Measurements from ENCODE around the gene ZNF526.

Gene ZNF526

DNA sequence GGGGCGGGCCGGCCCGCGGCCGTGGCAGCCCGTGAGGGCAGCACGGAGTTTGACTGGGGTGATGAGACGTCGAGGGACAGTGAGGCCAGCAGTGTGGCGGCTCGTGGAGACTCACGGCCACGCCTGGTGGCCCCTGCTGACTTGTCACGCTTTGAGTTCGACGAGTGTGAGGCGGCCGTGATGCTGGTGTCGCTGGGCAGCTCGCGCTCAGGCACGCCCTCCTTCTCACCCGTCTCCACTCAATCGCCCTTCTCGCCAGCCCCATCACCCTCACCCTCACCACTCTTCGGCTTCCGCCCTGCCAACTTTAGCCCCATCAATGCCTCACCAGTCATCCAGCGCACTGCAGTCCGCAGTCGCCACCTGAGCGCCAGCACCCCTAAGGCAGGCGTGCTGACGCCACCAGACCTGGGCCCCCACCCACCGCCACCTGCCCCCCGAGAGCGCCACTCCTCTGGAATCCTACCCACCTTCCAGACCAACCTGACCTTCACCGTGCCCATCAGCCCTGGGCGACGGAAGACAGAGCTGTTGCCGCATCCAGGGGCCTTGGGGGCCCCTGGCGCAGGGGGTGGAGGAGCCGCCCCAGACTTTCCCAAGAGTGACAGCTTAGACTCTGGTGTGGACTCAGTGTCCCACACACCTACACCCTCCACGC, 53.4 kb downstream of the ZNF526 start:
- TF ChIP-seq, protein P1, sequence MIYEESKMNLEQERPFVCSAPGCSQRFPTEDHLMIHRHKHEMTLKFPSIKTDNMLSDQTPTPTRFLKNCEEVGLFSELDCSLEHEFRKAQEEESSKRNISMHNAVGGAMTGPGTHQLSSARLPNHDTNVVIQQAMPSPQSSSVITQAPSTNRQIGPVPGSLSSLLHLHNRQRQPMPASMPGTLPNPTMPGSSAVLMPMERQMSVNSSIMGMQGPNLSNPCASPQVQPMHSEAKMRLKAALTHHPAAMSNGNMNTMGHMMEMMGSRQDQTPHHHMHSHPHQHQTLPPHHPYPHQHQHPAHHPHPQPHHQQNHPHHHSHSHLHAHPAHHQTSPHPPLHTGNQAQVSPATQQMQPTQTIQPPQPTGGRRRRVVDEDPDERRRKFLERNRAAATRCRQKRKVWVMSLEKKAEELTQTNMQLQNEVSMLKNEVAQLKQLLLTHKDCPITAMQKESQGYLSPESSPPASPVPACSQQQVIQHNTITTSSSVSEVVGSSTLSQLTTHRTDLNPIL (CRISPR knock-in tag; IDR thresholded peaks at IDR 0.05; ENCODE audit: low read depth) = no peak
- TF ChIP-seq, protein P2, sequence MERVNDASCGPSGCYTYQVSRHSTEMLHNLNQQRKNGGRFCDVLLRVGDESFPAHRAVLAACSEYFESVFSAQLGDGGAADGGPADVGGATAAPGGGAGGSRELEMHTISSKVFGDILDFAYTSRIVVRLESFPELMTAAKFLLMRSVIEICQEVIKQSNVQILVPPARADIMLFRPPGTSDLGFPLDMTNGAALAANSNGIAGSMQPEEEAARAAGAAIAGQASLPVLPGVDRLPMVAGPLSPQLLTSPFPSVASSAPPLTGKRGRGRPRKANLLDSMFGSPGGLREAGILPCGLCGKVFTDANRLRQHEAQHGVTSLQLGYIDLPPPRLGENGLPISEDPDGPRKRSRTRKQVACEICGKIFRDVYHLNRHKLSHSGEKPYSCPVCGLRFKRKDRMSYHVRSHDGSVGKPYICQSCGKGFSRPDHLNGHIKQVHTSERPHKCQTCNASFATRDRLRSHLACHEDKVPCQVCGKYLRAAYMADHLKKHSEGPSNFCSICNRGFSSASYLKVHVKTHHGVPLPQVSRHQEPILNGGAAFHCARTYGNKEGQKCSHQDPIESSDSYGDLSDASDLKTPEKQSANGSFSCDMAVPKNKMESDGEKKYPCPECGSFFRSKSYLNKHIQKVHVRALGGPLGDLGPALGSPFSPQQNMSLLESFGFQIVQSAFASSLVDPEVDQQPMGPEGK (CRISPR knock-in tag; IDR thresholded peaks at IDR 0.05; ENCODE audit: borderline replicate concordance) = no peak
- no peak for TF ChIP-seq ARNTL (CRISPR knock-in tag; IDR thresholded peaks at IDR 0.05; ENCODE audit: borderline replicate concordance, low read depth)
- no peak for TF ChIP-seq ZC3H10 (CRISPR knock-in tag; IDR thresholded peaks at IDR 0.05)
- no peak for TF ChIP-seq ISL1 (CRISPR knock-in tag; IDR thresholded peaks at IDR 0.05)
- TF ChIP-seq PPARA (CRISPR knock-in tag; IDR thresholded peaks at IDR 0.05; ENCODE audit: borderline replicate concordance) = no peak
- TF ChIP-seq ZNF8 (CRISPR knock-in tag; IDR thresholded peaks at IDR 0.05) = no peak
- TF ChIP-seq, protein P3, sequence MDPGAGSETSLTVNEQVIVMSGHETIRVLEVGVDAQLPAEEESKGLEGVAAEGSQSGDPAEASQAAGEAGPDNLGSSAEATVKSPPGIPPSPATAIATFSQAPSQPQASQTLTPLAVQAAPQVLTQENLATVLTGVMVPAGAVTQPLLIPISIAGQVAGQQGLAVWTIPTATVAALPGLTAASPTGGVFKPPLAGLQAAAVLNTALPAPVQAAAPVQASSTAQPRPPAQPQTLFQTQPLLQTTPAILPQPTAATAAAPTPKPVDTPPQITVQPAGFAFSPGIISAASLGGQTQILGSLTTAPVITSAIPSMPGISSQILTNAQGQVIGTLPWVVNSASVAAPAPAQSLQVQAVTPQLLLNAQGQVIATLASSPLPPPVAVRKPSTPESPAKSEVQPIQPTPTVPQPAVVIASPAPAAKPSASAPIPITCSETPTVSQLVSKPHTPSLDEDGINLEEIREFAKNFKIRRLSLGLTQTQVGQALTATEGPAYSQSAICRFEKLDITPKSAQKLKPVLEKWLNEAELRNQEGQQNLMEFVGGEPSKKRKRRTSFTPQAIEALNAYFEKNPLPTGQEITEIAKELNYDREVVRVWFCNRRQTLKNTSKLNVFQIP (CRISPR knock-in tag; IDR thresholded peaks at IDR 0.05; ENCODE audit: borderline replicate concordance, low read depth) = no peak
- TF ChIP-seq TSHZ2 (CRISPR knock-in tag; IDR thresholded peaks at IDR 0.05) = no peak
- TF ChIP-seq ZNF565 (CRISPR knock-in tag; conservative IDR thresholded peaks at IDR 0.05; ENCODE audit: low read depth) = no peak
- no peak for TF ChIP-seq ZNF70 (CRISPR knock-in tag; IDR thresholded peaks at IDR 0.05)
- TF ChIP-seq SNAI2 (CRISPR knock-in tag; IDR thresholded peaks at IDR 0.05) = no peak
- TF ChIP-seq OSR1 (CRISPR knock-in tag; IDR thresholded peaks at IDR 0.05) = no peak
- TF ChIP-seq GLIS3 (CRISPR knock-in tag; IDR thresholded peaks at IDR 0.05) = no peak
- TF ChIP-seq, protein P4, sequence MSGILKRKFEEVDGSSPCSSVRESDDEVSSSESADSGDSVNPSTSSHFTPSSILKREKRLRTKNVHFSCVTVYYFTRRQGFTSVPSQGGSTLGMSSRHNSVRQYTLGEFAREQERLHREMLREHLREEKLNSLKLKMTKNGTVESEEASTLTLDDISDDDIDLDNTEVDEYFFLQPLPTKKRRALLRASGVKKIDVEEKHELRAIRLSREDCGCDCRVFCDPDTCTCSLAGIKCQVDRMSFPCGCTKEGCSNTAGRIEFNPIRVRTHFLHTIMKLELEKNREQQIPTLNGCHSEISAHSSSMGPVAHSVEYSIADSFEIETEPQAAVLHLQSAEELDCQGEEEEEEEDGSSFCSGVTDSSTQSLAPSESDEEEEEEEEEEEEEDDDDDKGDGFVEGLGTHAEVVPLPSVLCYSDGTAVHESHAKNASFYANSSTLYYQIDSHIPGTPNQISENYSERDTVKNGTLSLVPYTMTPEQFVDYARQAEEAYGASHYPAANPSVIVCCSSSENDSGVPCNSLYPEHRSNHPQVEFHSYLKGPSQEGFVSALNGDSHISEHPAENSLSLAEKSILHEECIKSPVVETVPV (CRISPR knock-in tag; IDR thresholded peaks at IDR 0.05) = no peak
- no peak for TF ChIP-seq RARB (CRISPR knock-in tag; IDR thresholded peaks at IDR 0.05)
- no peak for TF ChIP-seq TCF4 (CRISPR knock-in tag; IDR thresholded peaks at IDR 0.05; ENCODE audit: borderline replicate concordance)
- no peak for ATAC-seq

- no peak for TF ChIP-seq SNAI2 (CRISPR knock-in tag; IDR thresholded peaks at IDR 0.05)
- TF ChIP-seq, protein P3 (CRISPR knock-in tag; IDR thresholded peaks at IDR 0.05; ENCODE audit: borderline replicate concordance, low read depth) = no peak
- TF ChIP-seq BACH2 (CRISPR knock-in tag; IDR thresholded peaks at IDR 0.05; ENCODE audit: borderline replicate concordance) = no peak
- TF ChIP-seq RARB (CRISPR knock-in tag; IDR thresholded peaks at IDR 0.05) = no peak
- TF ChIP-seq PPARA (CRISPR knock-in tag; IDR thresholded peaks at IDR 0.05; ENCODE audit: borderline replicate concordance) = no peak
- no peak for TF ChIP-seq GLIS3 (CRISPR knock-in tag; IDR thresholded peaks at IDR 0.05)
- no peak for TF ChIP-seq OSR1 (CRISPR knock-in tag; IDR thresholded peaks at IDR 0.05)
- TF ChIP-seq, protein P1 (CRISPR knock-in tag; IDR thresholded peaks at IDR 0.05; ENCODE audit: low read depth) = no peak
- TF ChIP-seq ZNF8 (CRISPR knock-in tag; IDR thresholded peaks at IDR 0.05) = no peak
- no peak for TF ChIP-seq CSDC2 (CRISPR knock-in tag; IDR thresholded peaks at IDR 0.05)
- no peak for TF ChIP-seq ZNF565 (CRISPR knock-in tag; conservative IDR thresholded peaks at IDR 0.05; ENCODE audit: low read depth)
- no peak for ATAC-seq
Measured at GRCh38 chr19:42274065-42274682, 54.1 kb downstream of the ZNF526 start.

All from SK-N-SH treated with all-trans-retinoic acid at 6 μM for 48 hours (cell line).